NCI-H2107 treated with DMSO at 0.1 percent for 48 hours (cell line): ENCODE data around the gene SLC17A9.
"Not testable (repeated sequence)": the region's sequence is repeated elsewhere in the genome, so short reads cannot be mapped to it uniquely, and the experiment has no call there.

ENCODE experiments used
- DNase-seq: peaks from one replicate; lab custom pipeline; 2025; ENCODE audit not compliant: unreplicated experiment; lab: John Stamatoyannopoulos, UW

Gene SLC17A9

GRCh38 chr20:62955519-62956386, 3.2 kb downstream of the SLC17A9 start:
- no peak for DNase-seq

DNA sequence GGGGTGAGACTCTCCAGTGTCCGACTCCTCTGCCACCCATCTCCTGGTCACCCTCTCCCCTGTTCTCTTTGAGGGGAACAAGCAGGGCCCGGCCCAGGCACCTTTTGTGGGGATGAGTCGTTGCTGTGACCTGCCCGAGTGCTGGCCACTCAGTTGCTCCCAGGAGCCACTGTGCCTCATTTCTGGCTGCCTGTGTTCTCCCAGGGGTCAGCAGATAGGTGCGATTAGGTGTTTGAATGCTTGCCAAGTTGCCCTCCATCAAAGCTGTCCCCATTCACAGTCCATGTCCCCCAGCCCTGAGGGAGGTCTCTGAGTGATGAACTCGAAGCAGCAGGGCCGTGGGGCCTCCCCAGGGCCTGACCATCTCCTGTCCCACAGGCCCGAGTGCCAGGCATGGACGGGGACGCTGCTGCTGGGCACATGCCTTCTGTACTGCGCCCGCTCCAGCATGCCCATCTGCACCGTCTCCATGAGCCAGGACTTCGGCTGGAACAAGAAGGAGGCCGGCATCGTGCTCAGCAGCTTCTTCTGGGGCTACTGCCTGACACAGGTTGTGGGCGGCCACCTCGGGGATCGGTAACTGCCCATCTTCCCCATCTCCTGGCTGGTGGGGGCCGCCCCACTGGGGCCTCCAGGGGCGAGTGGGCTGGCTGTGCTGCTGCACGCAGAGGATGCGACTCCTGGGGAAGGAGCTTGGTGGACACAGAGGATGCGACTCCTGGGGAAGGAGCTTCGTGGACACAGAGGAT, 4.1 kb downstream of the SLC17A9 start:
- no peak for DNase-seq

GRCh38 chr20:62957136-62958117, 4.9 kb downstream of the SLC17A9 start:
- no peak for DNase-seq

DNA sequence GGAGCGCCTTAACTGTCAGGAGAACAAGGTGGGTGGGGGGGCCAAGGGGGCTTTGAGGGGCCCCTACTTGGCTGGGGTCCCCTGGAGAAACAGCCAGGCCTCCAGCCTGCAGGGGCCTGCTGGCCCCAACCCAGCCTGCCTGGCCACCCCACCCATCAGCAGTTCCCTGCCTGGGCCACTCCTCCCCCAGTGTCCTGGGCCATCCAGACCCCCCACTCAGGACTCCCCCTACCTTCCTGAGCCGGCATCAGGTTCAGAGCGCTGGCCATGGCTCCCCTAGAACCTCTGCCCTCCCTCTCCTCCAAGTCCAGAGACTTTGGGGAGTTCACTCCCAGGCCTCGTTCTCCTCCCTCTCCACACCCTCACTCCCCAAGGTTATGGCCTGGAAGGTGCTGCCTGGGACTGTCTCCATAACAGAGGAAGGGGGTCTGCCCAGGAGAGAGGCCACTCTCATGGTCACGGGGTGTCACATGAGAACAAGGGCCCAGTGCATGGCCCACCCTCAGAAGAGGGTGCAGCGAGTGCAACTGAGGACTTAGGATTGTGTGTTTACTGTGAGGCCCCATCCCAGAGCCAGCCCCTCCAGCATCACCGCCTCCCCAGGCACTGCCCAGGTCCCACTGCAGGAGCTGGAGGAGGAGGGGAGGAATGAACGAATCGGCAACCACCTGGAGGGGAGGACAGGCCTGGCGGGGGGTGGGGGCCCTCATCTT, 6.0 kb downstream of the SLC17A9 start:
- DNase-seq = no peak

- DNase-seq = no peak
These were observed 6.8 kb downstream of the SLC17A9 start for GRCh38 chr20:62959101-62959971.

- DNase-seq = no peak
These were observed 7.5 kb downstream of the SLC17A9 start for GRCh38 chr20:62959998-62960436.

DNA sequence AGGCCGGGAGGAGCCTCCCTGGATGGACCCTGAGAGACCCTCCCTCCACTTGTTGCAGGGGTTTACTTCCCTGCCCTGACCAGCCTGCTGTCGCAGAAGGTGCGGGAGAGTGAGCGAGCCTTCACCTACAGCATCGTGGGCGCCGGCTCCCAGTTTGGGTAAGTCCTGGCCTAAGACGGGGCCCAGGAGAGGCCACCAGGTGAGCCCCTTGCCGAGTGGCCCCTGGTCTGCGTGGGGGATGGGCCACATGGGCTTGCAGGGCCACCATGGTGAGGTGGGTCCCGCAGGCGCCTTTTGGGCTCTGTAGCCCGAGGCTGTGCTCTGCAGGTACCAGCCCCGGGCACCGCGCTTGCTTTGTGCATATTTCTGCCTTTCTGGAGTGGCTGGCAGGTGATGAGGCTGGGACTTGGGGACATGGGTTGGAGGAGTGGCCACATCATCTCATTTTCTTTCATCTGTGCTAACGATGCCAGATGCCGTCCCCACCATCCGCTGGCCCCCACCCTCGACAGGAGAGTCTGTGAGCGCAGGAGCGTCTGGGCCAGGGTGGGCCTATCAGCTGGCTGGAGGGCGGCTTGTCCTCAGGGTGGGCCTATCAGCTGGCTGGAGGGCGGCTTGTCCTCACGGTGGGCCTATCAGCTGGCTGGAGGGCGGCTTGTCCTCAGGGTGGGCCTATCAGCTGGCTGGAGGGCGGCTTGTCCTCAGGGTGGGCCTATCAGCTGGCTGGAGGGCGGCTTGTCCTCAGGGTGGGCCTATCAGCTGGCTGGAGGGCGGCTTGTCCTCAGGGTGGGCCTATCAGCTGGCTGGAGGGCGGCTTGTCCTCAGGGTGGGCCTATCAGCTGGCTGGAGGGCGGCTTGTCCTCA, 8.2 kb downstream of the SLC17A9 start:
- DNase-seq = not testable (repeated sequence)

DNA sequence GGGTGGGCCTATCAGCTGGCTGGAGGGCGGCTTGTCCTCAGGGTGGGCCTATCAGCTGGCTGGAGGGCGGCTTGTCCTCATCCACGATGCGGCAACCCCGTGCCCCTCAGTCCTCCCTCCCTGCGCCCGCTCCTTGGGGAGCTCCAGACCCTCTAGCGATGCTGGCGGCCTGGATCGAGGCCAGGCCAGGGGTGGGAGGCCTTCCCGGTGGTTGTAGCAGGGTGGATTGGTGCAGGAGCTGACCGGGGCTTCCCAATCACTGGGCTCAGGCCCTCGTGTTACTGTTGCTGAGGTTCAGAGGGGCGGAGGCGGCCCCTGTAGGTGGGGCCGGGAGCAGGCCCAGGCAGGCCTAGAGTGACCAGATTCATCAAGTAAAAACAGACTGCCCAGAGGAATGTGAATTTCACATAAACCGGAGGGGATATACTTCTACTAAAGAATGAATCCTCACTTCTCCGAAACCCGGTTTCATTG, 8.8 kb downstream of the SLC17A9 start:
- DNase-seq = no peak

DNA sequence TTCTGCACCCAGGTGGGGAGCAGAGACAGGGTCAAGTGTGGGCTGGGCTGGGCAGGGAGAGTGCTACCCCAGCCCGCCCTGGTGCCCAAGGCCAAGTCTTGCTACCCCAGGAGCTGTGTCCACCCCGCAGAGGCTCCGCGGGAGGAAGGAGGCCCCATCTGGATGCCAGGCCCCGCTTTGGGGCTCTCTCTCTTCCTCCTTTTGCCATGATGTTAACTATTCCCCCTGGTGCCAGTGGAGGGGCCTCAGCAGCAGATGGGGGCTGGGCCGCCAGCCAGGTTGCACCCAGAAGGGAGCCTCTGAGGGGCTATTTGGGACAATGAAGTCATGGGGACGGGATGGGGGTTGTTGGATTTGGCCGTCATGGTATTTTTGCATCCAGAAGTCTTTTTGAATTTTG, 9.3 kb downstream of the SLC17A9 start:
- no peak for DNase-seq

DNA sequence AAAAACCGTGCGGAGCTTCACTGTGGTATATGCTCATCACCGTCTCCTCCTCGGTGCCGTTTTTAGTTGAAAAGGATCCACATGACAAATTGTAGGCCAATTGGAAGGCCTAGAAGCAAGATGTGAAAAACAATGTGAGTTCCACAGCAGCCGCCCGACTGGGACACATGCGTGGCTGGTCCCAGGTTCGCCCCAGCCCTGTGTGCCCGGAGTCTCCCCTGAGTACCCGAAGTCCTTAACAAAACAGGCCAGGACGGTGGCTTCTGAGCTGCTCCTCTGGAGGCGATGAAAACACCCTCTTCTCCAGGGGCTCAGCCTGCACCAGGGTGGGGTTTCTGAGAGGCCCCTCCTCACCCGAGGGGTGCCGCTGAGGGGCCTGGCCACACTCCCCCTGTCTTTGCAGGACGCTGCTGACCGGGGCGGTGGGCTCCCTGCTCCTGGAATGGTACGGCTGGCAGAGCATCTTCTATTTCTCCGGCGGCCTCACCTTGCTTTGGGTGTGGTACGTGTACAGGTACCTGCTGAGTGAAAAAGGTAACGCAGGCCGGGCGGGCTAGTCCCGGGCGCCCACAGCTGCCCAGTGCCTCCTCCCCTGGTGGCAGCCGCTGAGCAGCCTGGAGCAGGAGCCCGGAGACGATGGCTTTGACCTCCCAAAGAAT, 9.8 kb downstream of the SLC17A9 start:
- DNase-seq = no peak

DNA sequence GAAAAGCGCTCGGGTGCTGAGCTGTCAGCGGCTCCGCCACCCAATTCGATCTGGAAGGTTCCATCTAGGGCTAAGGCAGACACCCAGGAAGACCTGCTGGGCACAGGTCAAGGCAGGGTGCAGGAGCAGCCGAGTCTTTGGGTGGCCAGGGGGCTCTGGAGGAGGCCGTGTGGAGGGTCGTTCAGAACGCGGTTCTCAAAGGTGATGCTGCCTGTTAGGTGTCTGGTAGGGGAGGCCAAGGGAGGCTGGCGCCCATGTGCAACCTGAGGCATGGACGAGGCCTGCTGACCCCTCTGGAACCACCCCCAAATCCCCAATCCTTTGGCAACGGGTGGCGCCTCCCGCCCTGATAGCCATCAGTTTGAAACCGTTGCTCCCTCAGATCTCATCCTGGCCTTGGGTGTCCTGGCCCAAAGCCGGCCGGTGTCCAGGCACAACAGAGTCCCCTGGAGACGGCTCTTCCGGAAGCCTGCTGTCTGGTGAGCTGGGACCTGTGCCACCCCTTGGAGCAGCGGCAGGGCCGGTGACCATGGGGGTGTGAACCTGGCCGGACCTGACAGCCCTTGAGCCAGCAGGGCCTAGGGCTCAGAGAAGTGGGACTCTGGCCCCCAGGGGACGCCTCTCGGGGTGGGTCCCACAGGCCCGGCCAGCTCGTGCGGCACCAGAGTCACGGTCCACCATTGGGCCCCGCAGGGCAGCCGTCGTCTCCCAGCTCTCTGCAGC, 10.5 kb downstream of the SLC17A9 start:
- no peak for DNase-seq

DNA sequence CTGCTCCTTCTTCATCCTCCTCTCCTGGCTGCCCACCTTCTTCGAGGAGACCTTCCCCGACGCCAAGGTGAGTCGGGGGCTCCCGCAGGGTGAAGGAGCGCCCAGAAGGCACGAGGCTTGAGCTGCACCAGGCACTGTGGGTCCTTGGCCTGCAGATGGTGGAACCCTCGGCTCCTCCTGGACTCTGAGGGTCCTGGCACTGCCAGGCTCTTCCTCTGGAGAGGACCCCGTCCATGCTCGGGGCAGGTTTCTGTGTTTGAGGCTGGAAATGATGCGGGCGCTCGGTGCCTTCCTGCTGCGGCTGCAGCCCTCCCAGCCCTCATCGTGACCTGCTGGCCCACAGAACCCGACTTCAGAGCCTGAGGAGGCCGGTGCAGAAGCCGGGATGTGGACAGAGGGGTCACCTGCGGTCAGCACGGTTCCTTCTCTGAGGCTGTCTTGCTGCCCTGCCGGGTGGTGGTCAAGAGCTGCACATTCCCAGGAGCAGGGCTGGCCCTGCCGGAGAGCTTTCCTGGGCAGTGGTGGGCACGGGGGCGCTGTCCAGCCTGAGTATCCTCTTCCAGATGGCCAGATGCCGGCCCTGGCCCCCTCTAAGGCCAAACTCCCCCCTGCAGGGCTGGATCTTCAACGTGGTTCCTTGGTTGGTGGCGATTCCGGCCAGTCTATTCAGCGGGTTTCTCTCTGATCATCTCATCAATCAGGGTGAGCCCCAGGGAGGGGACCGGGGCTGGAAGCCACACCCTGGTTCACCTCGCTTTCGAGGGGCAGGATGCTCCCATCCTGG, 11.3 kb downstream of the SLC17A9 start:
- no peak for DNase-seq

DNA sequence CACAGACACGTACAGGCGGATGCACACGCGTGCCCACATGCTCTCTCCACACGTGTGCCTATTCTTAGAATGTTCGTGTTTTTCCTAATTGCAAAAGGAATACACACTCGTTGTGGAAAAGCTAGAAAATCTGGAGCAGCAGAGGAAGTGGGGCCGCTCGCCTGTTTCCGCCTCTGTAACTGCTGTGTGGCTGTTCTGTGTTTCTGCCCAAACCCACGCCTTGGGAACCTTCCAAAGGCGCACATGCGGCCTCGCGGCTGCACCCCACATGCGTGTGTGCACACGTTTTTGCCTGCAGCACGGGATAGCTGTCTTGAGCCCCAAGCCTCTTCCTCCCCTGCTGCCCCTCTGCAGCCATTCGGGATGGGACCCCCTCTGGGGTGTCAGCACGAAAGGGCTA, 12.2 kb downstream of the SLC17A9 start:
- no peak for DNase-seq

DNA sequence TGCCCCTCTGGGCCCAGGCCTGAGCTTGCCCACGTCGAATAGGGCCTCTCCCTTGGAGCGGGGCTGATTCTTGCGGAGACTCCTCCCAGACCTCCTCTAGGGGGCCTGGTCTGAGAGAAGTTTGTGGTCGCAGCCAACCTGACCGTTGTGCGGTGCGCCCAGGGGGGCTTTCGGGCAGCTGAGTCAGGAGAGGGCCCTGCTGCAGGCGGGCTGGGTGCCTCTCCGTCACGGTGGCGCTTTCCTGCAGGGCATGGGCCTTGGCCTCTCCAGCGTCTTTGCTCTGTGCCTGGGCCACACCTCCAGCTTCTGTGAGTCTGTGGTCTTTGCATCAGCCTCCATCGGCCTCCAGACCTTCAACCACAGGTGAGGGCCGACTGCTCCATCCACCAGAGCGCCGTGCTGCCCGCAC, 12.9 kb downstream of the SLC17A9 start:
- DNase-seq = no peak

DNA sequence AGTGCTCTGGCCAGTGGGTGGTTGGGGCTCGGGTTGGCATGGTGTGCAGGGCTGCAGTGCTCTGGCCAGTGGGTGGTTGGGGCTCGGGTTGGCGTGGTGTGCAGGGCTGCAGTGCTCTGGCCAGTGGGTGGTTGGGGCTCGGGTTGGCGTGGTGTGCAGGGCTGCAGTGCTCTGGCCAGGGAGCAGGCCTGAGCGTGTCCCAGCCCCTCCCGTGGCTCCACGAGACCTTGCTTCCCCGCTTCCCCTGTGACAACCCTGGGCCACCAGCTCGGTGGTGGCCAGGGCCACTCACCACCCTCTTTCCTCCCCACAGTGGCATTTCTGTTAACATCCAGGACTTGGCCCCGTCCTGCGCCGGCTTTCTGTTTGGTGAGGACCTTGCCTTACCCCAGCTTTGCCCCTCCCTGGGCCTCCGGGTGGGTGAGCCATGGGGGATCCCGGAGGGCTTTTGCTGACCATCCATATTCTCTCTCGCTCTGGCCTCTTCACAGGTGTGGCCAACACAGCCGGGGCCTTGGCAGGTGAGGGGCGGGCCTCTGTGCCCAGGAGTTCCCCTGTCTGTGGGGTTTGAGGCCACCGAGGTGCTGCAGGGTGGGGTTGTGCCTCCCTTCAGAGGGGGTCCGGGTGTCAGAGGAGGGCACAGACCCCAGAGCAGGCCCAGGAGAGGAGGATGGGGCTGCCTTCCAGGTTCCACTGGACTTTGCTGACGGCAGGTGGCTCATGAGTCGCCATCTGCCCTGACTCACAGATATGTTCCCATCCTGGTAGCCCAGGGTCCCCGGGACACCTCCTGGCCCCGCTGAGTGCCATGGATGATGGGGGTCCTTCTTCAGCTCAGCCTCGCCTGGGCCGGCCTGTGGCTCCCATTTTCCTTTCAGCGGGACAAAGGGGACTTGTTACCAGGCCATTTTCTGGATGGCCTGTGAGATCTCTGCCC, 14.0 kb downstream of the SLC17A9 start:
- no peak for DNase-seq
